Femur (tissue), 1 donor: ENCODE results near the gene BACH2.

ENCODE experiments used
- DNase-seq: peaks from one replicate; pipeline ENCODE4 v3.0.0-alpha.2; 2017

The BACH2 gene

GRCh38 chr6:90204327-90205056, 92.2 kb downstream of the BACH2 start:
- no peak for DNase-seq

- no peak for DNase-seq
Measured at GRCh38 chr6:90203672-90204071, 93.0 kb downstream of the BACH2 start.

GRCh38 chr6:90202156-90202555, 94.5 kb downstream of the BACH2 start:
- DNase-seq, result no peak

- no peak for DNase-seq
Measured at GRCh38 chr6:90199900-90200299, 96.7 kb downstream of the BACH2 start.

GRCh38 chr6:90198758-90199425, 97.8 kb downstream of the BACH2 start:
- no peak for DNase-seq

- DNase-seq, result no peak
Measured at GRCh38 chr6:90197854-90198496, 98.7 kb downstream of the BACH2 start.

GRCh38 chr6:90195094-90195829, 101.4 kb downstream of the BACH2 start:
- no peak for DNase-seq

- peak; percentile 42 for DNase-seq
Measured at GRCh38 chr6:90194371-90194841, 102.2 kb downstream of the BACH2 start.

GRCh38 chr6:90193359-90193758, 103.3 kb downstream of the BACH2 start:
- DNase-seq, result no peak

GRCh38 chr6:90192857-90193256, 103.8 kb downstream of the BACH2 start:
- DNase-seq, result no peak

- DNase-seq, result no peak
Measured at GRCh38 chr6:90190752-90191395, 105.8 kb downstream of the BACH2 start.

GRCh38 chr6:90190131-90190530, 106.5 kb downstream of the BACH2 start:
- no peak for DNase-seq

- no peak for DNase-seq
Measured at GRCh38 chr6:90187437-90188121, 109.1 kb downstream of the BACH2 start.

- DNase-seq, result no peak
Measured at GRCh38 chr6:90186637-90187371, 109.8 kb downstream of the BACH2 start.

- no peak for DNase-seq
Measured at GRCh38 chr6:90186026-90186425, 110.6 kb downstream of the BACH2 start.

- peak; percentile 37 for DNase-seq
Measured at GRCh38 chr6:90184334-90185298, 112.0 kb downstream of the BACH2 start.

- DNase-seq, result no peak
Measured at GRCh38 chr6:90183587-90184333, 112.9 kb downstream of the BACH2 start.

GRCh38 chr6:90180526-90180925, 116.1 kb downstream of the BACH2 start:
- no peak for DNase-seq
